GM21576 (cell line): ENCODE results near the gene RNPS1.
A peak's percentile ranks its signal among the peaks of the same experiment; 100 is the strongest.
"Not testable (repeated sequence)": the region's sequence is repeated elsewhere in the genome, so short reads cannot be mapped to it uniquely, and the experiment has no call there.

Source experiments
- ATAC-seq: cut with Tn5 transposase; IDR thresholded peaks from one replicate; pipeline ENCODE4 v1.9.1; 2021; ENCODE audit warnings: mild to moderate bottlenecking, moderate library complexity; ENCODE audit not compliant: unreplicated experiment

RNPS1 gene

DNA sequence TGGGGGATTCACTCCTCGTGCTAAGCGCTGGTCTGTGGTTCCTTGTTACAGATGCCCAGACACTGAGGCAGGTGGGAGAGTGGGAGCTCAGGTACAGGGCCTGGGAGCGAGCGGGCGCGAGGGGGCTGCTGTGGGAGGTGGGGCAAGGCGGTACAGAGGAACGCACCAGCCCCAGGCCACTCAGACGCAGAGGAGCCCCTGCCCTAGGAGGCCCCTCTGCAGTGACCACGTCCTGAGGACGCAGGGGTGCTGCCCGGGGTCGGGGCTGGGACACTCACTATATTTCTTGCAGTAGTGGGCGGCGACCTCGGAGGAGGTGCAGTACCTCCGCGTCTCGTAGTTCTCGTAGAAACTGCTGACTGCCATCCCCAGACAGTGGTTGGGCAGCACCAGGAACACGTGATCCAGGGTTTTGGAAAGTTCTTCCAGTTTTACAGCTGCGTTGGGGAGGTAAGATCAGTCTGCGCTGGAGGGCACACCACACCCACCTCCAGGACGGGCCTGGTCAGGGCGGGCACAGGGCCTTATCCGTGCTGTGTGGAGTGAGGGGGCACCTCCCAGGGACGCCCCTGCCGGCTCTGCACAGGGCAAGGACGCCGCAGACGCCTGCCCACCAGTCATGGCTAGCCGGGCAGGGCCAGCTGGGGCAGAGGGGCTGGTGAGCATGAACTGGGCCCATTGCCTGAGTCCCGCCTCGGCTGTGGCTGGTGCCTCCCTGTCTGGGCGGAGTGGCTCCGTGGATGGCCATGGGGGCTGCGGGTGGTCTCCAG lies 16.3 kb upstream of the RNPS1 start:
- no peak for ATAC-seq

DNA sequence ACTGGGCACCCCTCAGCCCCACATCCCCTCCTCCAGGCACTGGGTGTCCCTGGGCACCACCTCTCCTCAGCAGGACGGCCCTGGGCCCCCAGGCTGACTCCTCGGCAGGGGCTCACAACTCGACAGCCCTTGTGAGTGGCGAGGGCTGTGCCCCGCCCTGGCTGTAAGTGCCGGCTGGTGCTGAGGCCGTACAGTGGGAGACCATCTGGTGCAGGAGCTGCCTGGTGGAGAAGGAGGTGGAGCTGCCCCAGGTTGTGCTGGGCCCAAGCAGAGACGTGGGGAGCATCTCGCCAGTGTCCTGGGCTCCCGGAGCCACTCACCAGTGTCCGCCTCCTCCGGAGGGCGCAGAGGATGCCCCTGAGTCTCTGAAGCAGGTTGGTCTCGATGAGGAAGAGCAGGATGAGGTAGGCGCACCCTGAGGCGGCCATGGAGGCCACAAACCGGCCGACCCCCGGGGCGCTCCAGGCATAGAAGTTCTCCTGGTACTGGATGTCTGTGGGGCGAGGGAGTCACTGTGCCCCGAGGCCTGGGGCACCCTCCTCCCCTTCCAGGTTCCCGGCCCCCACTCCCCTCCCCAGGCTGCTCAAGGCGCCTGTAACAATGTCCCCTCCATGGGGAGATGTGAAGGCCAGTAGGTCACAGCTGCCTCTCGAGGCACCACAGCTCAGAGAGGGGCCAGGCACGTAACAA lies 15.1 kb upstream of the RNPS1 start:
- no peak for ATAC-seq

DNA sequence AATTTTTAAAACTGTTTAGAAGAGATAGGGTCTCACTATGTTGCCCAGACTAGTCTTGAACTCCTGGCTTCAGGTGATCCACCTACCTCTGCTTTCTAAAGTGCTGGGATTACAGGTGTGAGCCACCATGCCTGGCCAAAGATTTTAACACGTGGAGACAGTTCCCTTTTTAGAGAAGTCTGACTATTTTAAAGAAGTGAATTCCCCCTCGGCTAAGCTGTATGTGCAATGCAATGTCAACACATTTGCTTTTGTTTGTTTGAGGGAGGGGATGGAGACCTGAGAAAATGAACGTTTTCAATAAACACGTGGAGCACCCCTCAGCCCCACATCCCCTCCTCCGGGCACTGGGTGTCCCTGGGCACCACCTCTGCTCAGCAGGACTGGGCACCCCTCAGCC lies 14.3 kb upstream of the RNPS1 start:
- ATAC-seq, result no peak

DNA sequence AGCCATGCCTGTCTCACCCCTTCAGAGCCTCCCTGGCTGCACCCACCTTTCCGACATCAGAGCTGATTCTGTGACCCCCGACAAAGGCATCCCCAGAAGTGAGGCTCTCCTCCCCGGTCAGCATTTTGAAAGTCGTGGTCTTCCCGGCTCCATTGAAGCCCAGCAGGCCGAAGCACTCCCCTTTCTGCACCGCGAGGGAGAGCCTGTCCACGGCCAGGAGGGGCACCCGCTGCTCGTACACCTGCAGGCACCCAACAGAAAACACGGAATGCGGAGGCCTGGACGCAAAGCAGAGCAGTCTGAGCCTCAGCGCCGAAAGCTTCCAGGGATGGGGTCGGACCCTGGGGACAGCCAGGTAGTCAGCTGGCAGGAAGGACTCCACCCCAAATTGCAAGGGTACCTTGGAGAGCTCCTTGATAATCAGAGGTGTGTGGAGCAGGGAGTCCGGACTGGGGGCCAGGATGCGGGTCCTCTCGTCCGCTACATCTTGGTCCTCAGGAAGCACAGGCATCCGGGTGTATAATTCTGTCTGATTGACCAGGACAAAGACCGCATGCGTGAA lies 13.1 kb upstream of the RNPS1 start:
- no peak for ATAC-seq

DNA sequence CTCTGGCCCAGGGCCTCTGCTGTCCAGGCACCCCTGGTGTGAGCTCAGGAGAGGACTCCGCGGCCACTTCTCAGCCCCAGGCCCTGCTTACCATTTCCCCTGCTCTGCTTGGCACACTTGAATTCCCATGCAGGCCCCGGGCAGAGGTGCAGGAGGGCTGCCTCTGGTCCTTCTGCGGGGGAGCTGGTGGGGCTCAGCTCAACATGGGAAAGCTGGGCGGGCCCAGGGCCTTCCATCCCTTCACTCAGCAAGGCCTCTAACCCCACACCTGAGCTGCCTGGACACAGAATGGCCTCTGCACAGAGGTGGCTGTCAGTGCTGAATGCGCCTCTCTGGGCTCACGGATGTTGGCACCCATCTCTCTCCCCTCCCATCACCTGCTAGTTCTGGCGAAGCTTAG lies 12.5 kb upstream of the RNPS1 start:
- ATAC-seq, result no peak

DNA sequence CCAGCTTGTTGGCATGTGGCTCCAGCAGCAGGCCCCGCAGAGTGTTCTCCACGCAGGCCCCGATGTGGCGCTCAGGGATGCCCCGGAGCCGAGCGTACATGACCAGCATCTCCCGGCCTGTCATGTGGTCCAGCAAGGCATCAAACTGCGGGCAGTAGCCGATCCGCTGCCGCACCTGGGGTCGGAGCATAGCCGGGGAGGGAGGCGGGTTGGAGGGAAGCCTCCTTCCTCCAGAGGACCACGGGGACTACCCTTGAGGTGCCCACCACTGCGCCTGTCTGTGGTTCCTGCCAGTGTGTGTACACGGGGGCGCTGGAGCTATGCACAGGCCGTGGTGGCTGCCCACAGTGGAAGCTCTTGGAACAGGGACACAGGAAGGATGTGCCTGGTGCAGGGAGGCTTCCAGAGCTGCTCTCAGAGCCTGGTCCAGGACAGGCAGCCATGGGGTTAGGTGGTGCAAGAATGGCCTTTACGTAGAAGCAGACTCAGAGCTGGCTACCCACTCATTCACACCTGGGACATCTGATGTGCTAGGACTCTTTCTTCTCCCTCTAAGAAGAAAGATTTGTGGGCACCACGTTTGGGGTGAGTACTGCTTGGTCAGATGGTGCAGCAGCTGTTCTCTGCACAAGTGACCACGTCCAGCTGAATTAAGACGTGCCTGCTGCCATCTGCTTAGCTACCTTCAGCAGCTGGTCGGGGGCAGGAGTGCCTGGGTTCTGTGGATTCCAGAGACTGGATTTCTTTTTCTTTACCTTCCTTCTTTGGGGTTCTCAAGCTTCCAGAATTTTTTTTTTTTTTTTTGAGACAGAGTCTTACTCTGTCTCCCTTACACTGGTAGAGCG lies 11.3 kb upstream of the RNPS1 start:
- no peak for ATAC-seq

DNA sequence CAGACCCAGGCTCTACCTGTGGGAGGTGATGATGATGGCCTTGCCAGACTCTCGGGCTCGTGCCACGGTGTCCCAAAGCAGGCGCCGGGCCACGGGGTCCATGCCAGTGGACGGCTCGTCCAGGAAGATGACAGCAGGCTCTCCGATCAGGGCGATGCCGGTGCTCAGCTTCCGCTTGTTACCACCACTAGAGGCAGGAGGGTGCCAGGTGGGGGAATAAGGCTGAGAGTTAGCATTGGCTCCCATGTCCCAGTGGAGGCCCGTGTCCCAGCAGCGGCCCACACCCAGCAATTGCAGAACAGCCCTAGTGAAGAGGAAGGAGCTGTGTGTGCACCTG lies 10.3 kb upstream of the RNPS1 start:
- ATAC-seq, result no peak

DNA sequence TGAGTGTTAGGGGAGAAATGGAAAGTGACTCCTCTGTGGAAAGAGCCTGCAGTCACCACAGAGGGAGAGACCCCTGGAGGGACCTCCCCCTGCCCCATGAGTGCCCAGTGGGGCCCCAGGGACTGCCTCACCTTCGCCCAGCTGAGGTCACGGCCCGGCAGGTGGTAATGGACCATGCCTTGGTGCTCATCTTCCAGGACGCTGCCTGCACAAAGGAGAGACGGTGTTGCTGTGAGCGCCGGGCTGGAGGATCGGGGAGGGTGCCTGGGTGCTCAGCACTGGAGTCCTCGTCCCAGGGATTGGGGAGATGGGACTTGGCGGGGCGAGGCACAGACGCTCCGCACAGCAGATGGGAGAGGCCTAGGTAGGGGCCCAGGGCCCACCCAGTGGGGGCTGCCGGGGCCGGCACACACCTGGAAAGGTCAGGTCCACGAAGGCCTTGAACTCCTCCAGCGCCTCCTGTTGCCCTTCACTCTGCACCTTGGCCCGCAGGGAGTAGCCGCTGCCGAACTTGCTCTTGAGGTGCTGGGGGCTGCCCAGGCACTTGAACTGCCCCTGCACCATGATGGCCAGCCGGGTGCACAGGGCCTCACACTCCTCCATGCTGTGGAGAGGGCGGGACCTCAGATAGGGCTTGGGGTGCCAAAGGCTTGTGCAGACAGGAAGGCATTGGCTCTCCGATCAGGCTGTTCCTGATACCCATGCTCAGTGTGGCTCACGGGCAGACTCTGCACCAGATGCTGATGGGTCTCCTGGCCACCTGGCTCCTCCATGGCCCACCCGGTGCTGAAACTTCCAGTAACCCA lies 9.7 kb upstream of the RNPS1 start:
- ATAC-seq, result no peak

DNA sequence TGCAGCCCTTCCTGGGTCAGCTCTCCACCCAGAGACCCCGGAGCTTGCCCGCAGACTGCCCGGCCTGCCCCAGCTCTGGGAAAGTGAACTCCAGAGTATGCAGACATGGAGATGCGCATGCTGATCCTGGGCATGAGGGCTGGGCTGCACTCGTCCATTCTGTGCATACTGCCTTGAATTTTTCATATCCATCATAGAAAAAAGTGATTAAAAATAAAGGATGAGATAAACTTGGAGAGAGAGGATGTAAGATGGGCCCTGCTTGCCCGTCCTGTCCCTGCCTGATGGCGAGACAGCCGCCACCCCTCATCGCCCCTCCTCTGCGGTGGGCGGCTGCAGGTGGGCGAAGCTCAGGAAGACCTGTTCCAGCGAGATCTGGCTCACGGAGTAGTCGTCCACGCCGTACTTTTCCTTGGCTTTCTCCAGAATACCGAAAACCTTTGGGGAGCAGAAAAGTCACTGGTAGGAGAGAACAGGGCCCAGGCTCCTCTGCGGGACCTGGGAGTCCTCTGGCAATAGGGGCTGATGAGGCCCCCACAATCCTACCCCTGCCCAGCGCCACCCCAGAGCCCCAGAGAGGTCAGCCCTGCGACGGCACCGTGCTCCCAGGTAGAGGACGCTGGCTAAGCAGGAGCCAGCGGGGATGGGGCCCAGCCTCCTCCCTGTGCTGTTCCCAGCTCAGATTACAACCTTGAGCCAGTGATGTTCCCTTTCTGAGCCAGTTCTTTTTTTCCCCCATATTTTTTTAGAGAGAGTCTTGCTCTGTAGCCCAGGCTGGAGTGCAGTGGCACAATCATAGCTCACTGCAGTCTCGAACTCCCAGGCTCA lies 8.7 kb upstream of the RNPS1 start:
- no peak for ATAC-seq

DNA sequence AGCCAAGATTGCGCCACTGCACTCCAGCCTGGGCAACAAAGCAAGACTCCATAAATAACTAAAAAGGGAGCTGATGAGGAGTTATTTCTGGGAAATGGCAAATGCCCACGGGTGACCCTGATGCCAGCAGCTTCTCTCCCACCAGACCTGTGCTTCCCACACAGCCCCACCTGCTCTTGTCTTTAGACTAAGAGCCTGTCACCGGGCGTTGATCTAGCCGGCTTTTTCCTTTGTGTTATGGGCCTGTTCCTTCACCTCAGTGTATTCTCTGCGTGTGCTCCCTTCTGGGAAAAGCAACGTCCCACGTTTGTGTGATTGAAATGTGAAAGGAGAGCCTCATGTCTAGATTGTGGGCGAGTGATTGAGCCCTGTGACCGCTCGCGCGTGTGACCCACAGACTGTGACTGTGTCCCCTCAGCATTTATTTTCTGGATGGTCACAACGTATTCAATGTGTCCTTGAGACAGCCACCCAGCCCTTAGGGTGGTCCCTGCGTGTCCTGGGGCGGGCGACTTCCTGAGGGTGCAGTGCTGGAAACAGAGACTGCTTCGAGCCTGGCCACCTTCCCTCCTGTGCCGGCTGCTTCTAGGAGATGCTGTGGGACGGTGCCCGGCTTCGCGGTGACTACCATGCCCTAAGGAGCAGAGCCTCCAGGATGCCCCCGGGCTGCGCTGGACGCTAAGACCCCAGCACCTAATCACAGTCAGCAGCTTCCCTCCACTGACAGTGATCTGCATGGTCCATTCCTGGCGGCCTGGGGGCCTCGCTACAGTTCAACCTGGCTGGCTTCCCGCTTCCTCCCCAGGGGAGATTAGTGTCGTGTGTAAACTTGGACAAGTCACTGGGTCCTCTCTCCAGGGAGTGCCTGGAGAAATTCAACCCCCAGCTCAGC lies 7.8 kb upstream of the RNPS1 start:
- no peak for ATAC-seq

DNA sequence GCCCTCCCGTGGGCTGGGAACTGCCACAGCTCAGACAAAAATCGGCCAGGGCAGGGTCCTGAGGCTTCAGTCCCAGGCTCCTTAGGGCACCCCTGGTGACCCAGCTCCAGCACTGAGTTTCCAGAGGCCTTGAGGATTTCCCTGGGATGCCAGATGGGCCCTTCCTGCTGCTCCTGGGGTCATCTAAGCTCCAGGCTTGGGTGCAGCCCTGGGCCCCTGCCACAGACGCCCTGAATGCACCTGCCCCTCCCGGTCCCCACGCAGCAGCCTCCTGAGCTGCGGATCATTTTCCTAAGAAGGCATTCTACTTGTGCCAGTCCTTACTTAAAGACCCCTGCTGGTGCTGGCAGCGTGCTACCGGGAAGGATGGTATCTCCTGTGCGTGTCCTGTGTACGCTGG lies 6.0 kb upstream of the RNPS1 start:
- ATAC-seq, result no peak

DNA sequence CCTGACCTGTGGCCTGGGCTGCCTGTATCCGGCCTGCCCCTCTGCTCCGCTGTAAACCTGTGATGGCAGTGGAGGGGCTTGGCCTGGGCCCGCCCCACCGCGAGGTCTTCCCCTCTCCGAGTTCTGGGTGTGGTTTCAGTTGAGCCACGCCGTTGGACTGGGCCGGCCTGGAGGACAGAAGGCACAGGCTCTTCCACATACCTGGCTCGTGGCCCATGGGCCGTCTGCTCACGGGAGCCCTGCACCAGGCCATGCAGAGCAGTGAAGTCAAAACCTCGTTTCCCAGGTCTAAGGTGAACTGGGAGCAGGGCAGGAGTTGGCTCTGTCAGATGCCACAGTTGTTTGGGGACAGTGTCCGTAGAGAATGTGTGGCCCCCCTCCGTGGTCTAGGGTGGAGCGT lies 5.6 kb upstream of the RNPS1 start:
- no peak for ATAC-seq

DNA sequence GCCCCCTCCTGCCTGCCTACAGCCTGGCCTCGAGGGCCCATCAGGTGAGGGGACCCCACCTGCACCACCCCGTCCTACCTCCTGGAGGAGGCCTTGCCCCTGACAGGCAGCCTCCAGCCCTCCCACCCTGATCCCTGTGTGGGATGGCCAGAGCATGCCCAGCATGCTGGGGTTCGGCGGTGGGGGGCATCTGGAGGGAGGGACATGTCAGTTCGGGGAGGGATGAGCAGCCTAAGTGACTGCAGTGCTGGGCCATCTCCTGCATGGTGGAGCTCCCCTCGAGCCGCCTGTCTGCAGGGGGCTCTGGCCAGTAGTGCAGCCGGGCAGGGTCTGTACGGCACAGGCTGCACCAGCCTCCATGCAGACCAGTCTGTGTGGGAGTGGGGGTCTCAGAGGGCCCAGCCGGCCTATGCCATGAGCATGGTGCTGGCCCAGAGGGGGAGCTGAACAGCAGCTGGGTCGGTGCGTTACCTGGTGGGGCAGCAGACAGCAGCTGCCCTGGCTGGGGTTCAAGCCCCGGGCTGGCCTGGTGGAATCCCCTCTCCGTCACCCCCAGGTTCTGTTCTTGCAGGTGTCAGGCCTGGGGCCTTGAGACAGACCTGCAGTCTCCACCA lies 4.0 kb upstream of the RNPS1 start:
- no peak for ATAC-seq

DNA sequence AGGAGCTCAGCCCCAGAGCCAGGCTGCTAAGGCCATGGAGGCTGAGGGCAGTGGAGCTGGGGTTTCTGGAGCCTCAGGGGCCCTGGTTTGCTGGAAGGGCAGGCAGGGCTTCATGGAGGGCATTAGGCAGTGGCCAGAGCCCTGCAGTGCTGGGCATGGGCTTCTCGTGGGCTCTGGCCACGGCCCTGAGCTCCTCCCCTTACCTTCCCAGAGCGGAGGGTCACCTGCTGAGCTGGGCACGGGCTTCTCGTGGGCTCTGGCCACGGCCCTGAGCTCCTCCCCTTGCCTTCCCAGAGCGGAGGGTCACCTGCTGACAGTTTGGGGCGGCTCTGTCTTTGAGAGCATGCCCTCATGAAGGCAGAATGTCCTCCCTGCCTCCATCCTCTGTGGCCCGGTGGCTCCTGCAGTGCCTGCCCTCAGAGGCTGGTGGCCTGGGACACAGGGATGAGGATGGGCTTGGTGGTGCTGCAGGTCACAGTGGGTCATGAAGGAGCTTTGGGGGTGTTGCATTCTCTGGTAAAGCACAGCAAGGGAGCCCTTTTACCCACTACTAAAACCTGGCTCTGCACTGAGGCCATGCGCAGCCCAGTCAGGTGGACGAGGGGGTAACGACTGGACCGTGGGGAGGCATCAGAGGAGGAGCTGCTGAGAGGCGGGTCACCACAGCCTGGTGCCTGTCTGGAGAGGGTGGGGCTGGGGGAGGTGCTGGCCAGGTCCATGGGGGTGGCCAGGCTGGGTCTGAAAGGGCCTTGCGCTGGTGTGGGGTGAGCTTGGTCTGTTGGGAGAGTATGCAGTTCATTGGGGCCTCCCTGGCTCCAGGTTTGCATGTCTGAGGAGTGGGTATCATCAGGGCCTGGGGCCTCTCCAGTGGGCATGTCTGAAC lies 2.9 kb upstream of the RNPS1 start:
- no peak for ATAC-seq

DNA sequence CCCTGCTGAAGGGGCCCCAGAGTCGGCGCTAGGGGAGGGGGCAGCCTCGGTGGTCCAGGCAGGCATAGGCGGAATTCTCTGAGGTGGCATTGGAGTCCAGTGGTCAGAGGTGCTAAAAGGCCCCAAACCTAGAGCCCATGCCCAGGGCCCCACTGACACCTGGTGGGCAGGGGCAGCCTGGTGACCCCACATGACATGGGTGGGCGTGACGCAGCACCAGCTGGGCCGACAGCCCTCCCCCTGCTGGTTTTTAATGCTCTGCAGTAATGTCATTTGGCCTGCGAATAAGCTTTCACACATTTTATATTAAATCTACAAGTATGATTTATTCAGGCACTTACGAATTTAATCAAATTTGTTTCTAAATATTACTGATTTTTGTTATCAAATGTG lies 2.1 kb upstream of the RNPS1 start:
- no peak for ATAC-seq

DNA sequence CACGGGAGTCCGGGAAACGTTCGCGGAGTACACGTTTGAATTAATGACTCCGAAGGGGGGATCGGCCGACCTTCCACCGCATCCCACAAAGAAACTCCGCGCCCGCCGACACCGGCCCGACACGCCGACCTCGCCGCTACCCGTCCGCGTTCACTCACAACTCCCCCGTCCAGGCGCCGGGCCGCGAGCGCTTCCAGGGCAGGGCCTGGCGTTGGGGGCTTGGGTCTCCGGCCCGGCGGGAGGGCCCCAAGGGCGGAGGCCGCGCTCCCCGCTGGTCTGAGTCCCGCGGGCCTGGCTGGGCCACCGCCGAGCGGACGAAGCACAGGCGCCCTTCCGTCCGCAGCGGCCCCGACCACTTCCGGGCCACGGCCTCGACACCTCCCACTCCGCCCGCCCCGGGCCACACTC lies 417 bp downstream of the RNPS1 start:
- ATAC-seq, result peak; percentile 37

DNA sequence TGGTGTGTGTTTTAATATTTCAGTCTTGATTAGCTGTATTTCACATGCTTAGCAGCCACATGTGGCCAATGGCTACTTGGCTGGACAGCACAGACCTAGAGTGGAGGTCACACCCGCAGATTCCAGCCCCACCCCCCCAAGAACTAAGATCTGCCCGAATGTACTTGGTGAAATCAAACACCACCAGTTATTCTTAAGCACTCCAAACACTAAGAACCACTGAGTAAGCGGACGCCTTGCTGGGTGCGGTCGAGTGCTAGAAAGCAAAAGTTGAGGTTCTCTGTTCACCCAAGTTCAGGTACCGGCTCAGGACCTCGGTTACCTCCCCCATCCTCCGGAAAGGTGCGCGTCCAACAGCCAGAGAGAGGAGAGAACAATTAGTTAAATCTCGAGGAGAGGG lies 1.0 kb downstream of the RNPS1 start:
- ATAC-seq, result not testable (repeated sequence)
